Left renal cortex interstitium (tissue), 4 donors: ENCODE measurements around the gene SUN2. TPM values are rescaled to one million over a fixed set of nuclear protein-coding genes. Genes with fewer than 3 reads are reported as not detected.

Experiments used
- DNase-seq, 4 donors: peaks; one replicate each; pipeline ENCODE4 v3.0.0-alpha.2; 2013; ENCODE audit warnings: low read depth in 4 of 4, low spot score in 2 of 4, missing footprints in 1 of 4
- polyA plus RNA-seq, 4 donors: library from polyadenylated mRNA; unstranded; fragments of 120-200 nt; gene quantifications; one replicate each; pipeline ENCODE4 v1.2.1, GENCODE V29; 2013; ENCODE audit not compliant: insufficient read length in 4 of 4

The SUN2 gene
- polyA plus RNA-seq, 4 donors, result 46.3 to 70.2 (median 68.5) TPM

- DNase-seq, result no peak
Measured at GRCh38 chr22:38754751-38755154, 1.0 kb downstream of the SUN2 start.

GRCh38 chr22:38753948-38754750 lies 1.6 kb downstream of the SUN2 start:
- no peak for DNase-seq

- no peak for DNase-seq
Measured at GRCh38 chr22:38751422-38752346, 4.1 kb downstream of the SUN2 start.

GRCh38 chr22:38751066-38751421 lies 4.8 kb downstream of the SUN2 start:
- no peak for DNase-seq

- no peak for DNase-seq
Measured at GRCh38 chr22:38750638-38751037, 5.2 kb downstream of the SUN2 start.

GRCh38 chr22:38750104-38750503 lies 5.7 kb downstream of the SUN2 start:
- DNase-seq, result no peak

- DNase-seq, result no peak
Measured at GRCh38 chr22:38748487-38749136, 7.2 kb downstream of the SUN2 start.

GRCh38 chr22:38745676-38746460 lies 9.9 kb downstream of the SUN2 start:
- DNase-seq, result no peak

- no peak for DNase-seq
Measured at GRCh38 chr22:38744981-38745380, 10.8 kb downstream of the SUN2 start.

GRCh38 chr22:38742176-38742942 lies 13.4 kb downstream of the SUN2 start:
- DNase-seq, result no peak

- DNase-seq, result no peak
Measured at GRCh38 chr22:38741576-38741975, 14.2 kb downstream of the SUN2 start.

GRCh38 chr22:38741166-38741565 lies 14.6 kb downstream of the SUN2 start:
- DNase-seq, result no peak

- no peak for DNase-seq
Measured at GRCh38 chr22:38740754-38741153, 15.0 kb downstream of the SUN2 start.

- DNase-seq, result no peak
Measured at GRCh38 chr22:38740116-38740723, 15.6 kb downstream of the SUN2 start.

- no peak for DNase-seq
Measured at GRCh38 chr22:38739300-38740055, 16.3 kb downstream of the SUN2 start.

- DNase-seq, result no peak
Measured at GRCh38 chr22:38738475-38739070, 17.2 kb downstream of the SUN2 start.

GRCh38 chr22:38737302-38738060 lies 18.3 kb downstream of the SUN2 start:
- DNase-seq, result no peak

- DNase-seq, result no peak
Measured at GRCh38 chr22:38736257-38736570, 19.6 kb downstream of the SUN2 start.
